ENCODE results near the gene TMEM190.

Gene TMEM190

DNA sequence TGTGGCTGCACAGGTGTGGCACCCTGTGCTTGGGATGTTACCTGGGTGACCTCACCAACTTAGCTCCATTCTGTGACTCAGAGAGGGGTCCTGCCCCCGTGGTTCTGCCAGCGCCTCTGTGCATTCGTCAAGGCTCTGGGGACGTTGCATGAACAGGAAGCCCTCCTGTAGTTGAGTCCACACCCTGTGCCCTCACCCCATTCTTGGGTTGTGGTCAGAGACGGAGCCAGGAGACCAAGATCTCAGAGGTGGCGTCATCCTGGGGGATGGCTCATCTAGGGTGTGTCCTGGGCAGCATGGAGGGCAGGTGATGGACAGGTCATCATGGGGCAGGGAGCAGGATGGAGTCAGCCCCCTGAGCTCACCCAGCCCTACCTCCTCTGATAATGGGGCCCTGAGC lies 24.6 kb upstream of the TMEM190 start:
- no peak for FAIRE-seq

DNA sequence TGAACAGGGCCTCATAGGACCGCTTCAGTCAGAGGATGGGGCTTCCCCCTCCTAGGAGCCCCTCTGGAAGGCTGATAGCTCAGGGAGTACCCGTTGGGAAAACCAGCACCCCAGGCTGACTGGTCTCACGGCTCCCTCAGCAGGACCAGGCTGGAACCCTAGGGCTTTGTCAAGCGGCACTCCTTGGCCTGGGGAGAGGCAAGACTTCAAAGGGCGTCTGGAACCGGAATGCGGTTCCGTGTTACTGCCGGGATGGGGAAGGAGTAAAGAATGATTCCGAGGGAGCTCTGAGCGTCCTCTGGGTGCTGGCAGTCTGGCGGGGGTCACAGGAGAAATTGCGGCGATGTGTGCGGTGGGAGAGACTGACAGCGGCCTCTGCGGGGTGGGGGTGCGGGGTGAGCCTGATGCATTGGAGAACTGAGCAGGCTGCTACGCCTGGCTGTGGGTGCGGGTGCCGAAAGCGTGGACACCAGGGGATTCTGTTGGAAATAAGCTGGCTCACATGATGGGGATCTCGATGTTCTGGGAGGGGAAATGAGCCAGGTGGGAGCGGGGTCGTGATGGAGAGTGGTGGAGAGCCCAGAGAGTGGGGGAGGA lies 24.0 kb upstream of the TMEM190 start:
- FAIRE-seq = no peak

DNA sequence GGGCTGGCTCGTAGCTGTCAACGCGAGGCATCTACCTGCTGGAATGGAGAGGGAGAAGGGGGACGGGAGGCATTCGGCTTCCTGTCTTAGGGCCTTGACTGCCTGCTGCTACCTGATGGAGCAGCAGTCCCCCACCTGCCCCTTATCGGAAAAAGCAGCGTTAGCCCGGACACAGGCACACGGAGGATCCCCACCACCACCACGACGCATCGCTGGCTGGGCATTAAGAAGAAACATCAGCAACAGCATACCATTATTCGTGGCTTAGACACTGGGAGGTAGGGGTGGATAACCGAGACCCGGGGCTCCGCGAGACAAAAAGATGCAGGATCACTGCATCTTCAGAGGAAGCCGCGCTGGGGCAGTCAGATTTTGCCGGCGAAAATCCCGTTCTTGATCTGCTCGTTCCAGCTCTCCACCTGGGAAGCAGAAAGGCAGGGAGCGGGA lies 23.2 kb upstream of the TMEM190 start:
- FAIRE-seq = no peak

DNA sequence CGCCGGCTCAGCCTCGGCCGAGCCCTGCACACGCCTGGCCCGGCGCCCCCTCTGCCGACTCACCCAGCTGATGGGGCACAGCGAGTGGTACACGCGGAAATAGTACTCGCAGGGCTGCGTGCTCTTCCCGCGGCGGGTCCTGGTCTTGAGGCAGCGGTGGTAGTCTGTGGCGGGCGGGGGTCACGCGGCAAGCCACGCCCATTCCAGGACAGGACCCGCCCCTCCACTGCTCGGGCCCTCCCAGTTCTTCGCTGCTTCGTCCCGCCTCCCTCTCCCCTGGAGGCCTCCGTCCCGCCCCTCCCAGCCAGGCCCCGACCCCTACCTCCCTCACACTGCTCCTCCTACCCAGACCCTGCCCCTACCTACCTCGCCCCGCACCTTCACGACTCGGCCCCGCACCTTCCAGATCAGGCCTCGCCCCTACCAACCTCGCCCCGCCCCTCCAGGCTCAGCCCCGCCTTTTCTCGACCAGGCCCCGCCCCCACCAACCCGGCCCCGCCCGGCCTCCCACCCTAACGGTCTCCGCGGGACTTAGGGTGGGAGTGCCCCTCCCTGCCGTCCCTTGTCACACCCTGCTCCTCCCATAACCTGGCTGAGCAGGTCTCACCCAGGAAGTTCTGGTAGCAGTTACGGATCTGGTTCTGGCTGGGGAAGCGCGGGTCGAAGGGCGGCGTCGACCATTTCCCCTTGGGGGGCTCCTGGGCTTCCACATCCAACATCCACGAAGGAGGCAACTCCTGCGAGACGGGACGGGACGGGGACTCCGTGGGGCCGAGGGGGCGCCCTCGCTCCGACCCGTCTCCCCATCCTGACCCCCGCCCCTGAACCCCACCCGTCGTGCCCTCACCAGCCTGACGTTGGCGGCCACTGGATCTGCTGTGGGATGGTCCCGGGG lies 22.6 kb upstream of the TMEM190 start:
- no peak for FAIRE-seq

DNA sequence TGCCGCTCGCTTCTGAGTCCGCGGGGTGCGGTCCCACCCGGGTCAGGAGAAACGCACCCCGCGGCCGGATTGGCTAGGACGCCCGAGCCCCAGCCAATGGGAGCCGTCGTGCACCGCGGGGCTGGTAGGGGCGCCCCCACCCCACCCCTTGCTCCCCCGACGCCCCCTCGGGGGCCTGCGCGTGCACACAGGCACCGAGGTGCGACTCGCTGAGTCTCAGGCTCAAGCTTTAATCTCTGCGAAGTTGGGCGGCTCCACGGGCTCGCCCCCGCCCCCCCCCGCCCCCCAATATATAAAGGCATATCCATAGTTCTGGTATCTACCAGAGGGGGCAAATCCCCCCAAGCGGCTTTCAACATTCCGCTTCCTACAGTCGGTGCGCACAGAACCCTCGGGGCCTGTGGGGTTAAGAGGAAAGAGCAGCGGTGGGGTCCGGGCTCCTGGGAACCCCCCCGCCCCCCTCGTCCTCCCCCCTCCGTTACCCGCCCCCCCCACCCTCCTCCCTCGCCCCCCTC lies 21.9 kb upstream of the TMEM190 start, which contains the start of gene COX6B2:
TSS of gene COX6B2 (minus strand) at position 22 of the 515 bp plus-strand sequence. CDS start 198 bp downstream, outside the sequence.
- no peak for FAIRE-seq

DNA sequence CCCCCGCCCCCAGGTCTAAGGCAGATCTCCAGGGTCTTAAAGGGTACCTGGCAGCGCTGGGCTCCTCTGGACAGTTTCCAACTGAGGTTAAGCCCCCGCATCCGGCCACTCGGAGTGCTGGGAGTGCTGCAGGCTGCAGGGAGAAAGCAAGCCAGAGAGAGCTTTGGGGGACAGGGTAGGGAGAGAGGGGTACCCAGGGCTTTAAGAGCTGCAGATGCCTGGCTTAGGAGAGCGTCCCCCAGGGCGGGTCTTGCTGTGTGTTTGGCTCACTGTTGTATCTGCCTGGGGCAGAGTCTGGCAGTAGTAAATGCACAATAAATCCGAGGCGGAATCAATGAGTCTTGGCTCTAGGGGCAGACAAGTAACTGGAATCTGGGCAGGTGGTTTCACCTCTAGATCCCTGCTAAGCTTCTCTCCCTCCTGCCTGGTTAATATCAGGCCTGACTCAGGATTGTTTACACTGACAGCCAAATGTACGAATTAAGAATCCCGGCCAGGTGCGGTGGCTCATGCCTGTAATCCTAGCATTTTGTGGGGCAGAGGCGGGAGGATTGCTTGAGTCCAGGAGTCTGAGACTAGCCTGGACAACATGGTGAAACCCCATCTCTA lies 21.3 kb upstream of the TMEM190 start:
- FAIRE-seq = no peak

DNA sequence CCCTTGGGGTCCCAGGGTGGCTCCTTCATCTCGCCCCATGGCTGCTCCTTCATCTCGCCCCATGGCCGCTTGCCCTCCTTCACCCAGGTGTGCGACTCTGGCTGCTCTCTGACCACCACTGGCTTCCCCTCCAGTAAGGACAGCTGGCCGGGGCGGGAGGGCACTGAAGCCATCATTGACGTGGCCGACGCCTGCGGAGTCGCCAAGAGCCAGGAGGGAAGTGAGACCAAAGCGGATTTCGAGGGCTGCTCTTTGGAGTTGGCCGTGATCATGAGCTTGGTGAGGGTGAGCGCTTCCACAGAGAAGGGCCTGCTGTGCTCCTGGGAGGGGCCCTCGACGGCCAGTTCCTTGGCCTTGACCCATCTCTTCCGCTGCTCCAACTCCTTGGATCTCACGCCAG lies 18.1 kb upstream of the TMEM190 start:
- no peak for FAIRE-seq

DNA sequence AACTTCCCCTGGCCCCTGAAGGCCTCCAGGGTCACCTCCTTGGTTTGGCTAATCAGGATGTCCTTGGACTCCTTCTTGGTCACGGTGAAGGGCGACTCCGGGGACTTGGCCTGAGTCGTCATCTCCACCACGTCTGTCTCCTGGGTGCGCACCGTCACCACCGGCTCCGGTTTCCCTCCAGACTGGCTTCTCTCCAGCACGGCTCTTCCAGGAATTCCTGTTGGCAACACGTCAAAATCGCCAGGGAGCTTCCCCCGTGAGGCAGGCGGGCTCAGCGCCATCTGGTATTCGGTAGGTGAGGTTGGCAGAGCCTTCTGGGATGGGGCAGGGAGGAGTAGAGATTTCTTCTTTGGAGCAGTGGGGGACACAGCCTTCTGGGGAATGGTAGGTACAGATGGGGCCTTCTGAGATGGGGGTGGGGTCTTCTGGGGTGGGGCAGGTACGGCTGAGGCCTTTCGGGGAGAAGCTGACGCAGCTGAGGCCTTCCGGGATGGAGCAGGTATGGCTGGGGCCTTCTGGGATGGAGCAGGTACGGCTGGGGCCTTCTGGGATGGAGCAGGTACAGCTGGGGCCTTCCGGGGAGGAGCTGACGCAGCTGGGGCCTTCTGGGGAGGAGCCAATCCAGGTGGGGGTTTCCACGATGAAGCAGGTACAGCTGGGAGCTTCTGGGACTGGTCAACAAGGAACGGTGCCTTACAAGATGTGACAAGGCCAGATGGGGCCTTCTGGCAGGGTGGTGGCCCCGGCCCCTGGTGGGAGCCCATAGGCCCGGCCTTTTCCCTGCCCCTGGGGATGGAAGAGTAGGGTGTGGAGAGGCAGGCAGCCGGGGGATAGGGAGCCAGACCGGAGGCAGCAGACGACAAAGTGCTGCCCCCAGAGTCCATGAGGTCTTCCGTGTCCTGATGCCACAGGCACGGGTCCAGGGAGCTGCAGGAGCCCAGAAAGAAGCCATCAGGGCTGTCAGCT lies 17.4 kb upstream of the TMEM190 start:
- FAIRE-seq = no peak

DNA sequence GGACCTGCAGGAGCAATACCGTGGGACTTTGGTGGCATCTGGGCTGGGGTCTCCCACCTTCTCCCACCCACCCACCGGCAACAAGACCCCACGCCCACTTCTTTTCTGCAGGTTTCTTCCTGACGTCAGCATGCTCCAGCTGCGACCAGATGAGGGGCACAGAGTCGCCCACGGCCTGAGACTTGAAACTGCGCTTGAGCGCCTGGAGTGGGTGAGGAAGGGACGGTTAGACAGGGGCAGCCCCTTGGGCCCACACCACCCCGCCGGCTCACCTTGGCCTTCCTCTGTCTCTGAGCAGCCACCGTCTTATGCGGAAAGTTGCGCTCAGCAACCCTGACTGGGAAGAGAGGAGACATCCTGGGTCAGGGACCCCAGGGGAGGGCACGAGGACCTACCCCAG lies 15.7 kb upstream of the TMEM190 start:
- no peak for FAIRE-seq

DNA sequence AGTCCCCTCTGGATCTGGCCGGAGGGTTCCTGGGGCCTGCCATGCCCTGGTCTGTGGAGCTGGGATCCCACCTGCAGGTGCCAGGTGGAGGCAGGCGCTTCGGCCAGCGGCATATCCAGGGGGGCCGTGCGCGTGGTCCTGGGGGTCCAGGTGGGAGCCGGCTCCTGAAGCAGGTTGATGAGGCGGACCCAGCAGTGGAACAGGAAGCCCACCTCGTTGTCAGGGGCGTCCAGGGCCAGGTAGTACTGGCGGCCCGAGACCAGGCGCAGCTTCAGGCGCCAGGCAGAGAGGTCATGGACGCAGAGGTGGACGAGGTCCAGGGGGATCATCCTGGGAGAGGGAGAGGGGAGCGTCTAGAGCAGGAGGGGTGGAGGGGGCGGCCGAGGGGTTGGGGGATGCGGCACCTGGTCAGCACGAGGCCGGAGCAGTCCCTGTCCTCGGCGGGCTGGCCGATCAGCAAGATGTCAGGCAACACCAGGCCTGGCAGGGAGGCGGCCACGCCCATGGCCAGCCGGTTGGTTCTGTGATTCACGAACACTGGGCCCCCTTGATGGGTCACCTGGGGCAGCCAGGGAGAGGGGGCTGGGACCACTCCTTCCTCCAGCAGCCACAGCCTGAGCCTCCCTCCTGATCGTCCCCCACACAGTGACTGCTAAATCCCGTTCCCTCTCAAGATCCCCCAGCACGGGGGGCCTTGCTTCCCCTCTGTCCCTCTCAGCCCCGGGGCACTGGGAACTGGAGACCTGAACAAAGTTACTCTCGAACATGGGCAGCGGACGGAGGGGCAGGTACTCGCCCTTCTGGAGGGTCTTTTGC lies 14.2 kb upstream of the TMEM190 start:
- FAIRE-seq = no peak

DNA sequence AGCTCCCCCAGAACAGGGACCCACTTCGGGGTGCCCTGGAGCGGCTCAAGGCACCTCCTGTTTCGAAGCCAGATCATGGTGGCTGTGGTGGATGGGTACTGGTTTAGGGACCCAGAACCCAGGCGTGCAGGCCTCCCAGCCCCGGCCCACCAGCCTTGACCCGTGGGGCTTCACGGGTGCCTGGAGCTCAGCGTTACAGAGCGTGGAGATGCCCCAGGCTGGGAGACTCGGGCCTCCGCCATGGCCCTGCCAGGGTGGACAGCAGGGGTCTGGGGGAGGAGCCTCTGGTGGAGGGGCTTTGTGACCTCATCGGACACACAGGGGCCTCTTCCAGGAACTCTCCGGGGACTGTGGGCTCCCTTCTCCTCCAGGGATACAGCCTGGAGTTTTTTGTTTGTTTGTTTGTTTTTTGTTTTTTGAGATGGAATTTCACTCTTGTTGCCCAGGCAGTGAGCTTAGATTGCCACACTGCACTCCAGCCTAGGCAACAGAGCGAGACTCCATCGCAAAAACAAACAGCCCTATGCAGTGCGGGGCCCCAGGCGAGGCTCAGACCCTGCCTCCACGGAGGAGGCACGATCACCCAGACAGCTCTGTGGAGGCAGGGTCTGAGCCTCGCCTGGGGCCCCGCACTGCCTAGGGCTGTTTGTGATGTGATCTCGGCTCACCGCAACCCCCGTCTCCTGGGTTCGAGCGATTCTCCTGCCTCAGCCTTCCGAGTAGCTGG lies 13.5 kb upstream of the TMEM190 start, which contains the start of gene GARIN5B:
TSS of gene GARIN5B (minus strand) at position 271 of the 727 bp plus-strand sequence. CDS start at position 77, 194 bp downstream.
- no peak for FAIRE-seq

DNA sequence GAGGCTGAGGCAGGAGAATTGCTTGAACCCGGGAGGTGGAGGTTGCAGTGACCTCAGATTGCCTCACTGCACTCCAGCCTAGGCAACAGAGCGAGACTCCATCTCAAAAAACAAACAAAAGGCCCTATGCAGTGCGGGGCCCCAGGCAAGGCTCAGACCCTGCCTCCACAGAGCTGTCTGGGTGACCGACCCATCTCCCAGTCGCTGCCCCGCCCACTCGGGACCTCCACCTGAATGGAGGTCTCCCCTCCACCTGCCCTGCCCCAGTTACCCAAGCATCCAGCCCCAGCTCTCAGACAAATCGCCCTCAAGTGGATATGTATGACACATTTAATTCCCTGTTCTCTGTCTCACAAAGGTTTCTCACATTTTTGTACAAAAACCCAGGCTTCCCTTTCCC lies 11.4 kb upstream of the TMEM190 start:
- FAIRE-seq = no peak

DNA sequence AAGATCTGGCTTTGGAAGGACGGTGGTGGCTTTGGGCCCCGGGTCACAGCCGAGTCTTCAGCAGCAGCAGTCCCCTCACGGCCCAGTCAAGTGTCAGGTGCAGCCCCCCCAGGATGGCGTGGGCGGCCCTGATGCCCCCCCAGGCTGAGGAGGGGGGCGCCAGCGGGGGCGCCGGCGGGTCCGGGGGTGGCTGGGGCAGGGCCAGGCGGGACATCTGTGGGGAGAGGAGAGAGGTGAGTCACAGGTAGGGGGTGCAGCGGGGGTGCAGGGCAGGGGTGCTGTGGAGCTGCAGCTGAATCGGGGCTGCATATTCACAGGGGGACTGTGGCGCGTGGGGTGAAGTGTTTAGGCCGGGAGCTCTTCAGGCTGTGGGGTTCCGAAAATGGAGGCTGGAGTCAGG lies 10.7 kb upstream of the TMEM190 start:
- no peak for FAIRE-seq

DNA sequence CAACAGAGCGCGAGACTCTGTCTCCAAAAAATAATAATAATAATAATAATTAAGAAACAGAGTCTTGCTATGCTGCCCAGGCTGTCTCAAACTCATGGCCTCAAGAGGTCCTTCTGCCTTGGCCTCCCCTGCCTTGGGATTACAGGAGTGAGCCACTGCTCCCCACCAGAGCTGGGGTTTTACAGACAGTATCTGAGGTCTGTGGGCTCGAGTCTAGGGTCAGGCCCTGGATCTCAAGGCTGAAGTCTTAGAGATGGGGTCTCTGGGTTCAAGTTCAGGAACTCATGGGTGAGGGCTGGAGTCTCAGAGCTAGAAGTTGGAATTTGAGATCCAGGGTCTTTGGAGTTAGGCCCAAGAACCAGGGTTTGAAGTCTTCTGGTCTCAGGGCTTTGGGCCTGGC lies 9.8 kb upstream of the TMEM190 start:
- FAIRE-seq = no peak

DNA sequence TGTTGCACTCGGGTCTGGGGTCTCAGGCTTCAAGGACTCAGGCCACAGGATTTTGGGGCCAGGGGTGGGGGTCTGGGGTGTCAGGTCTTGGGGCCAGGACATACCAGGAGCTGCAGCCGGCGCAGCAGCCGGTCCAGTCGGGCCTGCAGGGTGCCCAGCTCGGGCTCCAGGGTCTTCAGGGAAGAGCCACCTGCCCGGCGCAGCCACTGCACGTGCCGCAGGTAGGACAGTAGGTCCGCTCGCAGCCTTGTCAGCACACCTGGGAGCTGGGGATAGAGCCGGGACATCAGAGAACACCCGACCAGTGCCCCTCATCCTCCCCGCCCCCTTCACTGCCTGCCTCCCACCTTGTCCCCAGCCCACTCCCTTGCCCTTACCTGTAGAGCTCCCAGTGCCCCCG lies 8.5 kb upstream of the TMEM190 start:
- no peak for FAIRE-seq

DNA sequence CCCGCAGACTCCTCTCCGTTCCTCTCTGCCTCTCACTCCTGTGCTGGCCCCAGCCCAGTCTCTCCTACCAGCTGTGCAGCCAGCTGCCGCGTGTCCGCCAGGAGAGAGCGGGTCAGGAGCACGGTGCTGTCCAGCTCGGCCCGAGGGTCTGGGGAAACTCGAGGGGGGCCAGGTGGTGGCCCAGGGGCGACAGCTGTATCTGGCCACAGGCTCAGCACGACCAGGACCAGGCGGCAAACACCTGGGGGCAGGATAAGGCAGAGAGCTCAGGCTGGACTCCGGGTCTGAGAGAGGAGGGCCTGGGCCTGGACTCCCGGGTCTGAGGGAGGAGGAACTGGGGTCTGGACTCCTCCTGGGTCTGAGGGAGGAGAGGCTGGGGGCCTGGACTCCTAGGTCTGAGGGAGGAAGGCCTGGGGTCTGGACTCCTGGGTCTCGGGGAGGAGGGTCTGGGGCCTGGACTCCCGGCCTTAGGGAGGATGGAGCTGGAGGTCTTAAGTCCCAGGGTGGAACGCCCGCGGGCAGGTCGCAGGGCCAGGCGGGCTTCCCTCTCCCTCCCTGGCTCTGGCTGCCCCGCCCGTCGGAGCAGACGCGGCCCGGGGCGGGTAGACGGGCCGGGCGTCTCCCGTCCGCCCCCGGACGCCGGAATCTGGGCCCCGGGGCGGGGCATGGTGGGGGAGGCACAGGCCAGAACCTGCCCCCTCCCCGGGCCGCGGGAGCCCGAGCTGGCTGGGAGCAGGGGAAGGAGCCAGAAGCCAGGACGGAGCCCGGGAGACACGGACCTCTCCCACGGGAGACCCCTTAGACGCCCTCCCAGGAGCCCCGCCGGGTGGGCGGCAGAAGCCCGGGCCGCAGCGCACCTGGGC lies 7.7 kb upstream of the TMEM190 start:
- FAIRE-seq = no peak

DNA sequence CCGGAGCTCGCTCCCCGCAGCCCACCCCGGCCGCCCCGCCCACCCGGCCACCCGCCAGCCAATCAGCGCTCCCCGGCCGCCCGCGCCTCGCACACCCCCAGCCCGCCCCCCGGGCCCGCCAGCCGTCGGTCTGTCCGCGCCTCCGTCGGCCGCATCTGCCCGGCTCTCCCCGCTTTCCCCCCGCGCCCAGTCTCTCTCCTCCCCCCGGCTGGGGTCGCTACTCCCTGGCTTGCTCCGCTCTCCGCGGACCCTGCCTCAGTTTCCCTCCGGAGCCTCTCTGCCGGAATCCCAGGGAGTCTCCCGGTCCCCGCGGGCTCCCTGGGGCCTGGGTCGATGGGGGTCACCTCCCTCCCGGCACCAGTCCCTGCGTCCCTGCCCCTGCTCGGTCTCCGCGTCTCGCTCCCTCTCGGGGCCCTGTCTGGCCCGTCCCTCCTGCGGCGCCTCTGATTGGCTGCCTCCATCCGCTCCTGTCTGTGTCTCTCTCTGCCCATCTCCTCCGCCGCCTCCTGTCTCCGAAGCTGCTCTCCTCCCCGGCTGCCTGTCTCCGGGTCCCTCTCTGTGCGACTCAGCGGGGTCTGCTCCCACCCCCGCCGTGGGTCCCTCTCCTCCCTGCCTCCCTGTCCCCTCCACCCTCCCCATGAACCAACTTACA lies 6.8 kb upstream of the TMEM190 start:
- no peak for FAIRE-seq

DNA sequence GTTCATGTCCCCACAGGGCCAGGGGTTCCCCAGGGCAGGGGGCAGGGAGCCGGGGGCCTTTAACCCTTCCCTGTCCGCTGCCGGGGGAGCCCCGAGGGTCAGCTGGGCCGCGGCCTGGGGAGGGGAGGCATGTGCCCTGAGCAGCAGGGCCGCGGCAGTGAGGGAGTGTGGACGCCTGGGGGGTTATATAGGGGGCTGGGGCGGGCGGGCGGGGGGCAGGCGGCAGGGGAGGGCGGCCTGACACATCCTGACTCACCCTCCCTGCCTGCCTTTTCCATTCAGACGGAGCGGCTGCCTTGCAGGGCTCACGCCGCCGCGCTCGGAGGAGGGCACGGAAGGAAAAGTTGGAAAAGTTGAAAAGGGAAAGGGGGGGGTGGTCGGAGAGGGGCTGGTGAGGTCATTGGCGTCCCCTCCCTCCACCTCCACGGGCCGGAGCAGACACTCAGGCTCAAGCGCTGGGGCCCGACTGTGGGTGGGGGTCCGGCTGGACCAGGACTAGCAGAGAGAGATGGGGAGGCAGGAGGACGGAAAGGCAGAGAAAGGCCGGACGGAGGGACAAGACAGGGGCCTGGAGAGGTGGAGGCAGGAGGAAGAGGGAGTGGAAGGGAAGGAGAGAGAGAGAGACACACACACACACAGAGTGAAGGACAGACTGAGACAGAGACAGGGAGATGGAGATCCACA lies 6.2 kb upstream of the TMEM190 start, which contains the start of gene IL11:
TSS of gene IL11 (minus strand) at position 159 of the 684 bp plus-strand sequence. CDS start at position 6, 153 bp downstream.
- FAIRE-seq = no peak

Measured in endometrium (tissue), 2 donors.